Measurements from ENCODE around the gene PRKCA. TPM values are rescaled to one million over a fixed set of nuclear protein-coding genes. Genes with fewer than 3 reads are reported as not detected.

The PRKCA gene
- total RNA-seq, 3 donors from 2014 or later (not counting 1 experiment from before 2014, with no cell fraction given) = 19.6 to 29.0 (median 20.4) TPM

DNA sequence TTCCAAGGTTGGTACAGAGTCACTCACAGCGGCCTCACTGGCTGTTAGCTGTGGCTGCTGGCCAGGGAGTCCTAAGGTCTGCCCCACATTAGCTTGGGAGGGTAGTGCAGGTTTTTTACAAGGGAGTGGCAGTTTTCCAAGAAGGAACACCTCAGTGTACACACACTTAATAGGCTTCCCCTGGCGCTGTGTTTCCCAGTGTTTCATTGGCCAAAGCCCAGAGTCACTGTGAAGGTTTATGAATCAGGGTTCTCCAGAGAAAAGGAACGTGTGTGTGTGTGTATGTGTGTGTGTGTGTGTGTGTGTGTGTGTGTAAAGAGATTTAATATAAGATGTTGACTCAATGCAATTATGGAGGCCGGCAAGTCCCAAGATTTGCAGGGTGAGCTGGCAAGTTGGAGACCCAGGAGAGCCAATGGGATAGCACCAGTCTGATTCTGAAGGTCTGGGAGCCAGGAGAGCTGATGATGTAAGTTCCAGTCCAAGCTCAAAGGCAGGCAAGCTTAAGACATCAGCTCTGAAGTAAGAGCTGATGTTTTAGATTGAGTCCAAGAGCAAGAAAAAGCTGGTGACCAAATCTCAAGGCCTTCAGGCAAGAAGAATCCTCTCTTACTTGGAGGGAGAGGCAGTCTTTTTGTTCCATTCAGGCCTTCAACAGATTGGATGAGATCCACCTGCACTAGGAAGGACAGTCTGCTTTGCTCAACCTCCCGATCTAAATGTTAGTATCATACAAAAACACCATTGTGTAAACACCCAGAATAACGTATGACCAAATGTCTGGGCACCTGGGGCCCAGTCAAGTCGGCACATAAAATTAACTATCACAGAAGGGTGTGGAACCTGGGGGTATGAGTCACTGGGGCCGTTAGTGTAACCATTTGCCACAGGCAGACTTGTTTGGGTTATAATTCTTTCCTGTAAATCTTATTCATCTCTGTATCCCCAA, 206.8 kb downstream of the PRKCA start:
- H3K4me1 Mint-ChIP-seq = peaks cover 18 to 25% of the 10 kb centered on the region in 2 donors
- intact Hi-C loops (cut with micrococcal nuclease) = no loop called here
- TF ChIP-seq, protein P1, sequence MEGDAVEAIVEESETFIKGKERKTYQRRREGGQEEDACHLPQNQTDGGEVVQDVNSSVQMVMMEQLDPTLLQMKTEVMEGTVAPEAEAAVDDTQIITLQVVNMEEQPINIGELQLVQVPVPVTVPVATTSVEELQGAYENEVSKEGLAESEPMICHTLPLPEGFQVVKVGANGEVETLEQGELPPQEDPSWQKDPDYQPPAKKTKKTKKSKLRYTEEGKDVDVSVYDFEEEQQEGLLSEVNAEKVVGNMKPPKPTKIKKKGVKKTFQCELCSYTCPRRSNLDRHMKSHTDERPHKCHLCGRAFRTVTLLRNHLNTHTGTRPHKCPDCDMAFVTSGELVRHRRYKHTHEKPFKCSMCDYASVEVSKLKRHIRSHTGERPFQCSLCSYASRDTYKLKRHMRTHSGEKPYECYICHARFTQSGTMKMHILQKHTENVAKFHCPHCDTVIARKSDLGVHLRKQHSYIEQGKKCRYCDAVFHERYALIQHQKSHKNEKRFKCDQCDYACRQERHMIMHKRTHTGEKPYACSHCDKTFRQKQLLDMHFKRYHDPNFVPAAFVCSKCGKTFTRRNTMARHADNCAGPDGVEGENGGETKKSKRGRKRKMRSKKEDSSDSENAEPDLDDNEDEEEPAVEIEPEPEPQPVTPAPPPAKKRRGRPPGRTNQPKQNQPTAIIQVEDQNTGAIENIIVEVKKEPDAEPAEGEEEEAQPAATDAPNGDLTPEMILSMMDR (IDR thresholded peaks at IDR 0.05) = no peak
- Histone ChIP-seq H3K4me1 (ENCODE audit: control insufficient read depth, insufficient read depth, low read length) (no peaks in the 10 kb centered on the region), H3K9me3 (ENCODE audit: control insufficient read depth, insufficient read depth, low read length) (no peaks in the 10 kb centered on the region), H3K27me3 (ENCODE audit: control insufficient read depth, insufficient read depth, low read length) (no peaks in the 10 kb centered on the region), H3K36me3 (ENCODE audit: control insufficient read depth, insufficient read depth, low read length) (no peaks in the 10 kb centered on the region), H3K27ac (ENCODE audit: low read length) (no peak overlapping the region), H3K4me3 (ENCODE audit: low read length) (no peak overlapping the region)
- DNase-seq (no peak), ATAC-seq (no peak)
- H3K36me3 Mint-ChIP-seq = no peaks in the 10 kb centered on the region
- H3K27me3 Mint-ChIP-seq (ENCODE audit: low read depth in 2 of 2) = no peaks in the 10 kb centered on the region
- WGBS (ENCODE audit: insufficient coverage) = 82% methylated on average over 6 of the region's 8 CpGs
- H3K9me3 Mint-ChIP-seq = no peaks in the 10 kb centered on the region
- H3K4me3 Mint-ChIP-seq = no peak overlapping the region
- peak overlapping the region in 1 of 2 donors; percentile 29 for H3K27ac Mint-ChIP-seq

DNA sequence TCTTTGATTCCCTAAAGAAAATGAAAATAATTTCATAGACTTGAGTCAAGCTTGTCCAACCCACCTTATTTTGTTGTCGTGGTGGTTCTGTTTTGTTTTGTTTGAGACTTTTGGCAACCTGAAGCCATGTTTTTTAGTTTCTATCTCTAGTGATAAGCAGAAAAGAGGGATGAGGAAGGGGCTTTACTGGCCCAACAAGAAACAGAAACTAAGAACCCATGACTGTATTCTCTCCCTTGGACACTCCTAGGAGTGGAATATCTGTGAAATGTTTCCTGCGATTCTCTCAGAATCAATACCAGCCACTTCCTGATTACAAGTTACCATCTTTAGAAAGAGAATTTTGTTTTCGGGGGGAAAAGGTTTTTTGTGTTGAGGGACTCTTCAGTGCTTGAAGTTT, 207.5 kb downstream of the PRKCA start:
- Mint-ChIP-seq H3K27ac (peak overlapping the region in 1 of 2 donors; percentile 29), H3K4me1 (peaks cover 18 to 25% of the 10 kb centered on the region in 2 donors), H3K36me3 (no peaks in the 10 kb centered on the region), H3K27me3 (ENCODE audit: low read depth in 2 of 2) (no peaks in the 10 kb centered on the region), H3K9me3 (no peaks in the 10 kb centered on the region), H3K4me3 (no peak overlapping the region)
- no peak overlapping the region for H3K4me3 ChIP-seq (ENCODE audit: low read length)
- TF ChIP-seq, protein P1 (IDR thresholded peaks at IDR 0.05) = no peak
- 74% methylated on average over 2 of the region's 3 CpGs for WGBS (ENCODE audit: insufficient coverage)
- no peak for ATAC-seq
- intact Hi-C loops (cut with micrococcal nuclease) = no loop called here
- no peaks in the 10 kb centered on the region for H3K4me1 ChIP-seq (ENCODE audit: control insufficient read depth, insufficient read depth, low read length)
- no peak overlapping the region for H3K27ac ChIP-seq (ENCODE audit: low read length)
- no peaks in the 10 kb centered on the region for H3K27me3 ChIP-seq (ENCODE audit: control insufficient read depth, insufficient read depth, low read length)
- no peaks in the 10 kb centered on the region for H3K36me3 ChIP-seq (ENCODE audit: control insufficient read depth, insufficient read depth, low read length)
- DNase-seq = no peak
- no peaks in the 10 kb centered on the region for H3K9me3 ChIP-seq (ENCODE audit: control insufficient read depth, insufficient read depth, low read length)

DNA sequence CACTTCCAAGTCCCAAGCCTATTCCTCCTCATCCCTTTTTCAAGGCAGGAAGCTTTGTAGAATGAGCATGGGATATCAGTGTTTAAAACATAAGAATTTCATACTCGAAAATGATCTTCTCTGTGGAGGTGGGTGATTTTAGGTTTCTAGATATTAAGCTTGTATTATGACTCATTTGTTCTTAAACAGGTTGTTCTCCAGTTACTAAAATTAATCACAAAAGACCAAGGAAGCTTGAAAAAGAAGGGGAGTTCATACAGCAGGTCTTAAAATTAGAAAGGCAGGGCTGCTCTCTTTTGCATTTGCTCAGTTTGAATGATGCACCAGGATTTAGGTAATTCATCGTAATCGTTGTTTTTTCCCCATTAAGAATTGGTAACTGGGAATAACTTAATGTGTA, 208.7 kb downstream of the PRKCA start:
- H3K27ac ChIP-seq (ENCODE audit: low read length) = no peak overlapping the region
- Mint-ChIP-seq H3K27me3 (ENCODE audit: low read depth in 2 of 2) (no peaks in the 10 kb centered on the region), H3K36me3 (no peaks in the 10 kb centered on the region), H3K4me1 (peaks cover 18 to 25% of the 10 kb centered on the region in 2 donors), H3K9me3 (no peaks in the 10 kb centered on the region), H3K4me3 (no peak overlapping the region), H3K27ac (no peak overlapping the region)
- WGBS (ENCODE audit: insufficient coverage) = 83% methylated on average over 2 of the region's 3 CpGs
- ATAC-seq (no peak), DNase-seq (no peak)
- no peak overlapping the region for H3K4me3 ChIP-seq (ENCODE audit: low read length)
- no peaks in the 10 kb centered on the region for H3K27me3 ChIP-seq (ENCODE audit: control insufficient read depth, insufficient read depth, low read length)
- H3K4me1 ChIP-seq (ENCODE audit: control insufficient read depth, insufficient read depth, low read length) = no peaks in the 10 kb centered on the region
- TF ChIP-seq, protein P1 (IDR thresholded peaks at IDR 0.05) = no peak
- H3K9me3 ChIP-seq (ENCODE audit: control insufficient read depth, insufficient read depth, low read length) = no peaks in the 10 kb centered on the region
- no peaks in the 10 kb centered on the region for H3K36me3 ChIP-seq (ENCODE audit: control insufficient read depth, insufficient read depth, low read length)
- intact Hi-C loops (cut with micrococcal nuclease) = no loop called here
